ENCODE data around the gene HOXC12.

DNA sequence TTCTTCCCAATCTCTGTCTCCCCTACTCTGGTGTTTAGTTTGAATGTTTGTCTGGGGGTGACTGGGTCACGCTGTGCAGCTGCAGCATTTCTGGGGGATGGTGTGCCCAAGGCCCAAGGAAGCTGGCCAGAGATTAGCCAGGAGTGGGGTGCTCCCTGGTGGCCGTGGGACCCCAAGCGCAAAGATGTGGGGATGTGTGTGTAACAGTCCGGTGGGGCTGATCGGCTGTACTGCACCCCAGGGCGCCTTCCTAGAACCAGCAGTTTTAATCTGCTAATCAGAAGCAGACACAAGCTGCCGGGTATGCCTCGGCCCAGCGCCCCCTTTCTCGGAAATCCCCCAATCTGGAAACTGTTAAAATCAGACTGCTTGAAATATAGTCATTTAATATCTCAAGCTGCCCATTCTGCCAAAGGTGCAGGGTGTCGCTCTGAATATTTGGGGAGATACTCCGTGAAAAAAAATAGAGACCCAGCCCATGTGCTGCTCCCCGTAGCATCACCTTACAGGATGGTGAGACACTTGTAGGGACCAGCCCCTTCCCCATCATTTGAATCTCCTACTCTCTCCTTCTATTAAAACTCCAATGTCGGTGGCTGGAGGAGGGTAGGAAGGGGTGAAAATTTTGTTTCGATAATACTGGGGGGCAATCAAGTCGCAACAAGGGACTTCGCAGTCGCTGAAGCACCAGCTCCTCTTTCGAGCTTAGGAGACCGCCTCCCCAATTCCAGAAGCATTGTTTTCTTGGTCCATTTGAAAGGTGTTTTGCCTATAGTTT, 49.5 kb downstream of the HOXC12 start:
- TF ChIP-seq, protein P1, sequence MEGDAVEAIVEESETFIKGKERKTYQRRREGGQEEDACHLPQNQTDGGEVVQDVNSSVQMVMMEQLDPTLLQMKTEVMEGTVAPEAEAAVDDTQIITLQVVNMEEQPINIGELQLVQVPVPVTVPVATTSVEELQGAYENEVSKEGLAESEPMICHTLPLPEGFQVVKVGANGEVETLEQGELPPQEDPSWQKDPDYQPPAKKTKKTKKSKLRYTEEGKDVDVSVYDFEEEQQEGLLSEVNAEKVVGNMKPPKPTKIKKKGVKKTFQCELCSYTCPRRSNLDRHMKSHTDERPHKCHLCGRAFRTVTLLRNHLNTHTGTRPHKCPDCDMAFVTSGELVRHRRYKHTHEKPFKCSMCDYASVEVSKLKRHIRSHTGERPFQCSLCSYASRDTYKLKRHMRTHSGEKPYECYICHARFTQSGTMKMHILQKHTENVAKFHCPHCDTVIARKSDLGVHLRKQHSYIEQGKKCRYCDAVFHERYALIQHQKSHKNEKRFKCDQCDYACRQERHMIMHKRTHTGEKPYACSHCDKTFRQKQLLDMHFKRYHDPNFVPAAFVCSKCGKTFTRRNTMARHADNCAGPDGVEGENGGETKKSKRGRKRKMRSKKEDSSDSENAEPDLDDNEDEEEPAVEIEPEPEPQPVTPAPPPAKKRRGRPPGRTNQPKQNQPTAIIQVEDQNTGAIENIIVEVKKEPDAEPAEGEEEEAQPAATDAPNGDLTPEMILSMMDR (IDR thresholded peaks at IDR 0.05): no peak
- no peak for TF ChIP-seq POLR2A (IDR thresholded peaks at IDR 0.05)

All from right lobe of liver (tissue), 4 donors.